Stimulated activated CD4-positive, alpha-beta T cell treated with anti-CD3 and anti-CD28 coated beads, Interleukin-12 subunit alpha, Interleukin-12 subunit beta, amount 100 ng/mL, for 48 hours (primary cell): ENCODE data around the gene ZFAND2B.
"Not testable (repeated sequence)": the region's sequence is repeated elsewhere in the genome, so short reads cannot be mapped to it uniquely, and the experiment has no call there.

ENCODE experiments used
- DNase-seq, 3 donors: peaks; one replicate each; pipeline ENCODE4 v3.0.0-alpha.2; 2020; ENCODE audit warnings: low read depth in 2 of 3, low spot score in 1 of 3

Gene ZFAND2B

DNA sequence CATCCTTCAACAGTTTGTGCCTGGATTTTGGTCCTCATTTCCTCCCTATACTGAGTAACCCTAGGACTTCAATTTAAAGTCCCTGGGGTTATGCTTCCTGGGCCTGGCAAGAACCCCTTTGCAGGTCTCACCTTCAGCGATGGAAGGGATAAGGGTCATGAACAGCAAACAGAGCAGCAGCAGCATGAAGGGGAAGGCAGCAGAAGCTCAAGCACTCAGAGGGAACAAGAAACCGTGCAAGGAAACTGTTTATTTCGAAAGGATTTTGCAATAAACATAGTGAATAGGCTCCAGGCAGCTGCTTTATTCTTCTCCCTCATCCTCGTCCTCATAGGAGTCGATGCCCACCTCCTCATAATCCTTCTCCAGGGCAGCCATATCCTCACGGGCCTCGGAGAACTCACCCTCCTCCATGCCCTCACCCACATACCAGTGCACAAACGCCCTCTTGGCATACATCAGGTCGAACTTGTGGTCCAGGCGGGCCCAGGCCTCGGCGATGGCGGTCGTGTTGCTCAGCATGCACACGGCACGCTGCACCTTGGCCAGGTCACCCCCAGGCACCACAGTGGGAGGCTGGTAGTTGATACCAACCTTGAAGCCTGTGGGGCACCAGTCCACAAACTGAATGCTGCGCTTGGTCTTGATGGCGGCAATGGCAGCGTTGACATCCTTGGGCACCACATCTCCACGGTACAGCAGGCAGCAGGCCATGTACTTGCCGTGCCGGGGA is 43.6 kb downstream of the ZFAND2B start:
- DNase-seq, result no peak

DNA sequence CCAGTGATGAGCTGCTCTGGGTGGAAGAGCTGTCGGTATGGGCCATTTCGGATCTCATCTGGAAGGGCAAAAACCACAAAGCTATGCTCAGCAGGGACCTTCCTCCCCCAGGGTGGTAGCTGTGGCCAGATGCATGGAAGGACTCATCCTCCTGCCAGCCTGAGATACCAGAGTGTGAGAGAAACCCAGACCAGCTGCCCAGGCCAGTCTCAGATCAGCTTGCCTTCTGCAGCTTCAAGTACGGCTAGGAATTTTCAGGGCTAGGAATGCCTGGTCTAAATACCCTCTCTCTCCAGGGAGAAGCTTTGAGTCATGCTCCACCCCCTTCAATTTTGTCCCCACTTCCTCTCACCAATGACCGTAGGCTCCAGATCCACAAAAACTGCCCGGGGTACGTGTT is 45.1 kb downstream of the ZFAND2B start:
- DNase-seq, result no peak

DNA sequence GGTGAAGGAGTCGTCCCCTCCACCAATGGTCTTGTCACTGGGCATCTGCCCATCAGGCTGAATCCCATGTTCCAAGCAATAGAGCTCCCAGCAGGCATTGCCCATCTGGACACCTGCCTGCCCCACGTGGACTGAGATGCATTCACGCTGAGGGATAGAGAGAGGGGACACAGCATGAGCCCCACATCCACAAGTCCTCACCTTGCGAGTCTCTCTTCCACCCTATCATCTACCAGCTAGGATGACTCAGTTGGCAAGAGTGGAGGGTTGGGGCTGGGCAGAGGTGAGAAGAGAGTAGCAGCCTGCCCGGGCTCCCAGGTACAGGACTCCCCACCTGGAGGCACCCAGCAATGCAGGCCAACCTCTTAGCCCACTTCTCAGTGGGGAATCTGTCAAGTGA is 45.5 kb downstream of the ZFAND2B start:
- DNase-seq, result no peak

DNA sequence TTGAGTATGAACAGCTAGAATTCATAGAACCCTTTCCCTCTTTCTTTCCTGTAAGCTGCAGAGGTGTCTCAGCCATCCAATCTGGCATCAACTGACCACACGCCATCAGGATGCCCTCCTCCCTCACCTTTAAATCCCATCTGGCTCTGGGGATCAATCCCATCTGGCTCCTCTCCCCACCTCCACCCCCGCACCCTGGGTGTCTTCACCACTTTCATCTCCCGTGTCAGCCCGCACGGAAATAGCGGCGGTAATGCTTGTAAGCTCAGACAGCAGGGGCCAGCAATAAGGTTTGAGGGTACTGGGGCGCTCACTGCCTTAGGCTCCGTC is 46.0 kb downstream of the ZFAND2B start:
- no peak for DNase-seq

DNA sequence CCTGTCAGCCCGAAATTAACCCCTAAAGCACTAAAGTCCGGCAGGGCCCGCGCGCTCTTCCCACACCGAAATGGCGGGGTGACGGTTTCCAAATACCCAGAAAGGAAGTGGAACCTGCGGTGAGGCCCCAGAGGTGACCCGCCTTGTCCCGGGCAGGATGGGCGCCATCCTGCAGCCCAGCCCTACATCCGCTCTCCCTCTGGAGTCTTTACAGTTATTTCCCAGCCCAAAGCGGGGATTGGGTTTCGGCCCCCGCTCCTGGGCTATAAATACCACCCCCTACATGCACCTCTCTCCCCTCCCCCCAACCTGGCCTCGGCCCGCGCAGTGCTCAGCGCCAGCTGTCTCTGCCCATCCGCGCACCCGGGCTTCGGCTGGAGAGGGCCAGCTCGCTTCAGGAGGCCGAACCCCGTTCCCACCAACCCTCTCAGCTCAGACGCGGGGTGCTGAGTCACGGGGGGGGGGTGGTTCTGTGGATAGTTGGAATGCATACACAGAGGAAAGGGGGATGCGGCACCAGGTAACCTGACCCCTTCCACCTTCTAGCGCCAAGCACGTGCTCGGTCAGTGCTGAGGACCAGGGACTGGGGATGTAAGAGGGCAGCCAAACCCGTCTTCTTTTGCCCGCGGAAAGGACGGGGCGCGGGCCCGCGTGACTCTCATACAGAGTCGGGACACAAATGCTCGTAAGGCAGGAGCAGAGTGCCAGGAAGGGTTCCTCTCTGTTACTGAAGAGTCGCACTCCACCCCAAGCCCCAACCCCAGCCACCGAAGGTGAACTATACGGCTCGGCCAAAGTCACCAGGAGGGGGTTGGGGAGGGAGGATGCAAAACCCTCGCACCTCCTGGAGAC is 46.5 kb downstream of the ZFAND2B start, which contains the start of gene TUBA4B:
Gene TUBA4B (plus strand): TSS at position 344 of the 853 bp plus-strand sequence. CDS start 165 bp downstream, at position 509.
- peak in 2 of 3 donors; percentile 32 to 40 for DNase-seq

DNA sequence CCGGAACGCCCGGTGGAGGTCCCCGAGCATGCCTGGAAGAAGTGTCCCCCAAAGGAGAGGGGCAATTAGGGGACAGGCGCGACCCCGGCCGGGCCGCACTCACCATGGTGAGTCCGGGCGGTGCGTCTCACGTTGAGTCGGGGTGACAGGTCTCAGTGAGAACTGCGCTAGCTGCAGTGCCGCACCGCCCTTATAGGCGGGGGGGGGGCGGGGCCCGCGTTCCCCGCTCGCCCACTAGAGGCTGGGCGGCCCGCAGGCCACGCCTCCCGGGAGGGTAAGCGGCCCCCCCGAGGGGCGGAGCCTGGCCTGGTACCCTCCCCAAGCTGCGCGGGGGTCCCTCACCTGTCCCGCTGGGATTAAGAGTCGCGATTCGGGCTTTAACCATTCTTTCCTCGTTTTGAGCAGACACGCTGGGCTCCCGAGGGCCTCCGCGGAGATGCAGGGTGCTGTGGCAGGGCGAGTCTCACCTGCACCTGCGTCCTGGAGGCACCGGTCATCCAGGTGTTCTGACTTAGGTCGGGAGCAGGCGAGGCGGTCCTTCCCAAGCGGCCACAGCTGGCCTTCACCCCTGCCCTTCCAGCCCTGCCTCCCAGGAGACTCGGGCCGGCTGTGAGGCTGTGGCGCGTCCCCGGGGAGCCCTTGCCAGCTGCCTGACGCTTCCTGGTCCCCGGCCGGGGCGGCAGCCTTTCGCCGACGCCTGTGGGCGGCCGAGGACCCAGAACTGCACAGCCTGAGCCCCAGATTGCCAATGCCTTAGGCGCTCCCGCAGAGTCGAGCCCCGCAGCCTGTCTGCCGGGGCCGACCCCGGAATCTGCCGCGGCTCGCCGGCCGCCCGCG is 47.4 kb downstream of the ZFAND2B start, which contains the start of gene TUBA4A:
Gene TUBA4A (minus strand): TSS at position 166 of the 837 bp plus-strand sequence. CDS start 60 bp downstream, at position 106.
- DNase-seq, result peak; percentile 76 to 83 (median 81)

DNA sequence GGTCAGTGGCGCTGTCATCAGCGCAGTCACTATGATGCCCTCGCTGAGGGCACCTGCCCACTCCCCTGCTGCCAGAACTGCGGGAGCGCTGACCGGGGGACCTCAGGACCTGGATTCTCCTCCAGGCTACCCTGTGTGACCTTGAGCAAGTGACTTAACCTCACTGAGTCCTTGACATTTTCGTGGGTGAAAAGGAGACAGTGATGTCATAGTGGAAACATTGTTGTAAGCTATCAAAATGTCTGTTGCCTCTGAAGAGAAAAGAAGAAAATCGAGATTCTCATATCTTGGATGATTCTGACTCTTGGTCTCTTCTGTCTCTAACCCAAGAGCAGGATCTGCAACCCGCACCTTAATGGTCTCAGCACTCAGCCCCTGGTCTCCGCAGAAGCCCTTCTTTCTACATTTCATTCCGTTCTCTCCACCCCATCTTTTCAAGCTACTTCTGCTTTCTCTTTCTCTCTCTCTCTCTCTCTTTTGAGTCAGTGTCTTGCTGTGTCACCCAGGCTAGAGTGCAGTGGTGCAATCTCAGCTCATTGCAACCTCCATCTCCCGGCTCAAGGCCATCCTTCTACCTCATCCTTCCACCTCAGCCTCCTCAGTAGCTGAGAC is 48.1 kb downstream of the ZFAND2B start:
- peak in 1 of 3 donors; percentile 34 for DNase-seq

DNA sequence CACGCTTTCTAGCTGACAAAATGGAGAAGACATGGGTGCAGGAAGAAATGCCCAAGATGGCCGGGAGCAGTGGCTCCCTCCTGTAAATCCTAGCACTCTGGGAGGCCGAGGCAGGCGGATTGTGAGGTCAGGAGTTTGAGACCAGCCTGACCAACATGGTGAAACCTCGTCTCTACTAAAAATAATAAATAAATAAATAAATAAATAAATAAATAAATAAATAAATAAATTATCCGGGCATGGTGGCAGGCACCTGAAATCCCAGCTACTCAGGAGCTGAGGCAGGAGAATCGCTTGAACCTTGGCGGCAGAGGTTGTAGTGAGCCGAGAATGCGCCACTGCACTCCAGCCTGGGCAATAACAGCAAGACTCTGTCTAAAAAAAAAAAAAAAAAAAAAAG is 52.4 kb downstream of the ZFAND2B start:
- not testable (repeated sequence) for DNase-seq
